Measurements from ENCODE around the gene SOX6. TPM values are rescaled to one million over a fixed set of nuclear protein-coding genes. Genes with fewer than 3 reads are reported as not detected.

The SOX6 gene
- total RNA-seq, 6 donors from 2014 or later, result 2.9 to 21.0 (median 4.9) TPM

DNA sequence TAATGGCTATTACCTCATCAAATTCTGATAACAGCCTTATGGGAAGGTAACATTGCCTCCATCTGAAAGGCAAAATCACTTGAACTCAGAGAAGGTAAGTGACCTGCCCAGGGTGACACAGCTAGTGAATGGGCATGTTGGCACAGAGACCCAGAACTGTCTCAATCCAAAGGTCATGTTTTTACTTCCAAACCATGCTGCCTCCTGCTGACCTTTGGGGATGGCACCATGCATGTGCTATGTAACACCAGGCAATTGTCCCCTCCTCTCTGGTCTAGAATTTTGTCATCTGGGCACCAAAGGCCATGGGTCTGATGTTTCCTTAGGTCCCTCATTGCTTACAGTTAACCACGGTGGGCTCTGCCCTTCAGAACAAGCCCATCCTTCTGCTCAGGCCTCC, 417.4 kb downstream of the SOX6 start:
- H3K27me3 ChIP-seq, result no peaks in the 10 kb centered on the region
- no peak overlapping the region for H3K27ac ChIP-seq
- no peaks in the 10 kb centered on the region for H3K9me3 ChIP-seq
- DNase-seq (no peak), ATAC-seq (ENCODE audit: low FRiP score in 2 of 2) (no peak)
- no peaks in the 10 kb centered on the region for H3K36me3 ChIP-seq
- no peak for TF ChIP-seq CTCF (IDR thresholded peaks at IDR 0.05)
- TF ChIP-seq EP300 (IDR thresholded peaks at IDR 0.05), result no peak
- no peak for TF ChIP-seq POLR2A (IDR thresholded peaks at IDR 0.05)
- no peak for TF ChIP-seq POLR2AphosphoS5 (IDR thresholded peaks at IDR 0.05)
- H3K4me3 ChIP-seq, result no peak overlapping the region
- no peaks in the 10 kb centered on the region for H3K4me1 ChIP-seq
- WGBS, 2 donors, result 88 to 100% methylated on average over 1 of the region's 1 CpG

GRCh38 chr11:15938121-15938611, 418.2 kb downstream of the SOX6 start:
- no peaks in the 10 kb centered on the region for H3K9me3 ChIP-seq
- no peaks in the 10 kb centered on the region for H3K4me1 ChIP-seq
- WGBS, 2 donors, result 88 to 93% methylated on average over 19 to 24 of the region's 24 CpGs
- H3K36me3 ChIP-seq, result no peaks in the 10 kb centered on the region
- no peak for TF ChIP-seq CTCF (IDR thresholded peaks at IDR 0.05)
- TF ChIP-seq POLR2AphosphoS5 (IDR thresholded peaks at IDR 0.05), result no peak
- TF ChIP-seq POLR2A (IDR thresholded peaks at IDR 0.05), result no peak
- TF ChIP-seq EP300 (IDR thresholded peaks at IDR 0.05), result no peak
- no peak overlapping the region for H3K4me3 ChIP-seq
- DNase-seq, result peak in 1 of 2 donors; percentile 65
- H3K27me3 ChIP-seq, result no peaks in the 10 kb centered on the region
- ATAC-seq (ENCODE audit: low FRiP score in 2 of 2), result no peak
- no peak overlapping the region for H3K27ac ChIP-seq

DNA sequence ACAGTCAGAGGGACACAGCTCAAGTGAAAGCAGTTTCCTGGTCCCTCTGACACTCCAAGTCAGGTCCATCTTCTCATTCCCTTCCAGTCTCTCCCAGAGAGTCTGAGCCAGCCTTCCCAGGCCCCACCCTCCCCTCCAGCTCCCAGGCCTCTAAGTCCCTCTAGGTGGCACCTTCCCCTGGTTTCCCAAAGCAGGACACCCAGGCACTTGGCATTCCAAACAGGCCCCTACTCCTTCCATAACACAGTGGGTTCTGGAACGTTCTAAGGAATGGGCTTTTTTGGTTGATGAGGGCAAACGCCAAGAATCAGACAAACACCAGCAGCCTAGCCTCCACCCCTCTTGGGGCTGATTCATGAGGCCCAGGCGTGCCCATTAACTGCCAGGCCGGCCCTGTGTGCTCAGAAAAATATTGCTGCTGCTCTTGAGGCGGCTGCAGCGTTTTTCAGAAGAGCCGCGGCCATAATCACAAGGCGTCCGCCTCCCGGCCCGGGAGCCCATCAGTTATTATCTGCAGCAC, 418.7 kb downstream of the SOX6 start:
- Histone ChIP-seq H3K9me3 (no peaks in the 10 kb centered on the region), H3K27ac (no peak overlapping the region), H3K4me1 (no peaks in the 10 kb centered on the region), H3K36me3 (no peaks in the 10 kb centered on the region), H3K27me3 (no peaks in the 10 kb centered on the region), H3K4me3 (no peak overlapping the region)
- 79 to 92% methylated on average over 9 to 12 of the region's 12 CpGs for WGBS, 2 donors
- TF ChIP-seq POLR2AphosphoS5 (IDR thresholded peaks at IDR 0.05) (no peak), EP300 (IDR thresholded peaks at IDR 0.05) (no peak), POLR2A (IDR thresholded peaks at IDR 0.05) (no peak), CTCF (IDR thresholded peaks at IDR 0.05) (no peak)
- ATAC-seq (ENCODE audit: low FRiP score in 2 of 2) (no peak), DNase-seq (no peak)

DNA sequence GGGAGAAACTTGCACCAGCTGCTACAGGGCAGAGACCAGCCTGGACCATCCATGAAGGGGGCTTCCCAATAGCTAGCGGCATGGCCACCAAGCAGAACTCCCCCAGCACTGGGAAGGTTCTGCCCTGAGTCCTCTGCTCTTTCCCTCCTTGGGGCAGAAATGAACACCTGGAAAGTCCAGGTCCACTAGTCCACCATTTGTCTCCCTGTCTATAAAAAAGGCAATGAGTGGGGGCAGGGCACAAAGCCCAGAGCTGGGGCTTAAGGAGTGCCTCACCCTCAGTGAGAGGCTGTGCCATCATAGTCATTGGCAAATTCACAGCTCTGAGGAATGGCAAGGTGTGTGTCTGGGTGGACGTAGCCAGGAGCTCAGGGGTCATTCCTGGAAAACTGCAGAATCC, 420.3 kb downstream of the SOX6 start:
- Histone ChIP-seq H3K27ac (no peak overlapping the region), H3K9me3 (no peaks in the 10 kb centered on the region), H3K27me3 (no peaks in the 10 kb centered on the region), H3K36me3 (no peaks in the 10 kb centered on the region), H3K4me3 (no peak overlapping the region), H3K4me1 (no peaks in the 10 kb centered on the region)
- DNase-seq (no peak), ATAC-seq (ENCODE audit: low FRiP score in 2 of 2) (no peak)
- WGBS, 2 donors, result 82 to 88% methylated on average over 2 of the region's 2 CpGs
- TF ChIP-seq POLR2AphosphoS5 (IDR thresholded peaks at IDR 0.05), result no peak
- TF ChIP-seq CTCF (IDR thresholded peaks at IDR 0.05), result no peak
- TF ChIP-seq EP300 (IDR thresholded peaks at IDR 0.05), result no peak
- no peak for TF ChIP-seq POLR2A (IDR thresholded peaks at IDR 0.05)

- no peaks in the 10 kb centered on the region for H3K36me3 ChIP-seq
- no peak for TF ChIP-seq POLR2A (IDR thresholded peaks at IDR 0.05)
- no peak for TF ChIP-seq POLR2AphosphoS5 (IDR thresholded peaks at IDR 0.05)
- TF ChIP-seq CTCF (IDR thresholded peaks at IDR 0.05), result no peak
- TF ChIP-seq EP300 (IDR thresholded peaks at IDR 0.05), result no peak
- no peak for DNase-seq
- 77 to 78% methylated on average over 8 of the region's 8 CpGs for WGBS, 2 donors
- no peaks in the 10 kb centered on the region for H3K27me3 ChIP-seq
- no peaks in the 10 kb centered on the region for H3K4me1 ChIP-seq
- no peaks in the 10 kb centered on the region for H3K9me3 ChIP-seq
- no peak overlapping the region for H3K4me3 ChIP-seq
- no peak for ATAC-seq (ENCODE audit: low FRiP score in 2 of 2)
- no peak overlapping the region for H3K27ac ChIP-seq
These were observed 421.0 kb downstream of the SOX6 start for GRCh38 chr11:15935373-15935772.
